WERI-Rb-1 (cell line): ENCODE results near the gene OTUB1.
A peak's percentile ranks its signal among the peaks of the same experiment; 100 is the strongest.

Source experiments
- DNase-seq: peaks from one replicate; pipeline ENCODE4 v3.0.0-alpha.2; 2020
- H3K27ac ChIP-seq: fragments of 250-450 bp; sonication (Bioruptor Pico); 2 replicates; pipeline ENCODE4 v1.5.1; 2020; ENCODE audit warnings: mild to moderate bottlenecking, moderate library complexity
- H3K27me3 ChIP-seq: fragments of 250-450 bp; sonication (Bioruptor Pico); 2 replicates; pipeline ENCODE4 v1.5.1; 2021; ENCODE audit warnings: mild to moderate bottlenecking, low read depth, moderate library complexity; ENCODE audit not compliant: insufficient read depth, severe bottlenecking
- H3K36me3 ChIP-seq: fragments of 250-450 bp; sonication (Bioruptor Pico); 2 replicates; pipeline ENCODE4 v1.5.1; 2020; ENCODE audit warnings: mild to moderate bottlenecking, moderate library complexity
- H3K4me3 ChIP-seq: 2 replicates; pipeline ENCODE4 v1.5.1; 2011; ENCODE audit warnings: low read depth, mild to moderate bottlenecking, control low read depth, low read length
- H3K9me3 ChIP-seq: fragments of 250-450 bp; sonication (Bioruptor Pico); 2 replicates; pipeline ENCODE4 v1.5.1; 2021; ENCODE audit warnings: mild to moderate bottlenecking, moderate library complexity; ENCODE audit not compliant: severe bottlenecking
- CTCF ChIP-seq: IDR thresholded peaks from 2 replicates; pipeline ENCODE4 v1.5.1; 2011; ENCODE audit warnings: low read depth, mild to moderate bottlenecking, control low read depth, inconsistent platforms, low read length

The OTUB1 gene, protein sequence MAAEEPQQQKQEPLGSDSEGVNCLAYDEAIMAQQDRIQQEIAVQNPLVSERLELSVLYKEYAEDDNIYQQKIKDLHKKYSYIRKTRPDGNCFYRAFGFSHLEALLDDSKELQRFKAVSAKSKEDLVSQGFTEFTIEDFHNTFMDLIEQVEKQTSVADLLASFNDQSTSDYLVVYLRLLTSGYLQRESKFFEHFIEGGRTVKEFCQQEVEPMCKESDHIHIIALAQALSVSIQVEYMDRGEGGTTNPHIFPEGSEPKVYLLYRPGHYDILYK

GRCh38 chr11:63986156-63986931 lies at the start of gene OTUB1:
TSS of gene OTUB1 (plus strand) at chr11:63986438. CDS start at chr11:63986457, 19 bp downstream.
- peak; percentile 96 for DNase-seq
- no peaks in the 10 kb centered on the region for H3K27me3 ChIP-seq
- H3K27ac ChIP-seq: peak within 1 kb of the TSS; percentile 81
- no peaks in the 10 kb centered on the region for H3K9me3 ChIP-seq
- TF ChIP-seq CTCF: no peak
- peak within 1 kb of the TSS; percentile 80 for H3K4me3 ChIP-seq
- H3K36me3 ChIP-seq: peaks cover 25% of the 10 kb centered on the region

GRCh38 chr11:63937713-63938478 lies 48.3 kb upstream of the OTUB1 start:
- Histone ChIP-seq H3K27me3 (no peaks in the 10 kb centered on the region), H3K36me3 (peaks cover 19% of the 10 kb centered on the region), H3K4me3 (peak overlapping the region; percentile 76), H3K9me3 (peaks cover 2% of the 10 kb centered on the region), H3K27ac (peak overlapping the region; percentile 65)
- 0 out of 2 replicates have a peak, but pooled peaks have one; percentile 15 for TF ChIP-seq CTCF
- DNase-seq: no peak

DNA sequence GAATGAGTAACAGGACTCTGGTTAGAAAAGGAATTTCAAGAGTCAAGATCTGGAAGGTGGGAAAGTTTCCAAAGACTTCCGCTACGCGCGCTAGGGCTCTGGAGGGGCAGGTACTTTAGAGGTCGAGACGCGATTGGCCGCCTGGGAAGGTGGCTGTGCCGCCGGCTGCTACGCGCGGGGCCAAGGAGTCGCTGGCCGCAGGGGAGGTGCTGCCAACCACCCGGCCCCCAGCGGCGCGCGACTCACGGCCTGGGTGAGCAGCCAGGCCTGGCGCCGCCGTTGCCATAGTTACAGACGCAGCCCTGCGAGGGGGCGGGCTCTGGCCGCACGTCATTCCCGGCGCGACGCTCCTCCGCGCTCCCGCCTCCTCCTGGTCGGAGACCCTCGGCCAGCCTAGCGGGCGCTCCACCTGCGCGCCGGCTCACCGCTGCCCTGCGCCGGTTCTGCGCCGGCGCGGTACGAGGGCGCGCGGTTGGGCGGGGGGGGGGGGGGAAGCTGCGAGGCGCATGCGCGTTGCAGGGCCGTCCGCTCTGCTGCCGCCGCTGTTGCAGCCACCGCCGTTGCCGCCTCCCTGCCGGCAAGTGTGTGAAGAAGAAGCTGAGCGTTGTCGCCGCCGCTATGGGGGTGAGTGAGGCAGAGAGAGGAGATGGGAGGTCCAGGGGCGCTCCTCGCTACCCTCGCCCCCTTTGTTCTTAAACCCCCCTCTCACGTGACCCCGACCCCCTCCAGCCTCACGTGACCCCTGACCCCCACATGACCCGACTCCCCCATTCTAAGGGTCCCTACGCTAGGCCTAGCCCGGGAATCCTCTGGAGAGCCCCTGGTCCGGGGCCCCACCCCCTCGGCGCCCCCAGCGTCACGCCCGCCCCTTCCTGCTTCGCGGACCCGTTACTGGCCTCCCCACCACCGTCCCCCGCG lies 47.5 kb upstream of the OTUB1 start, which contains the start of gene NAA40:
NAA40 (plus strand) TSS at position 524 of the 918 bp plus-strand sequence; CDS start at position 619, 95 bp downstream.
- DNase-seq: peak; percentile 97
- no peaks in the 10 kb centered on the region for H3K27me3 ChIP-seq
- peak within 1 kb of the TSS; percentile 95 for H3K27ac ChIP-seq
- H3K9me3 ChIP-seq: peaks cover 2% of the 10 kb centered on the region
- H3K4me3 ChIP-seq: peak within 1 kb of the TSS; percentile 76
- TF ChIP-seq CTCF: no peak
- peaks cover 19% of the 10 kb centered on the region for H3K36me3 ChIP-seq

- H3K36me3 ChIP-seq: peaks cover 19% of the 10 kb centered on the region
- no peaks in the 10 kb centered on the region for H3K9me3 ChIP-seq
- H3K27me3 ChIP-seq: no peaks in the 10 kb centered on the region
- peak overlapping the region; percentile 95 for H3K27ac ChIP-seq
- no peak for DNase-seq
- TF ChIP-seq CTCF: no peak
- peak overlapping the region; percentile 51 for H3K4me3 ChIP-seq
These were observed 46.8 kb upstream of the OTUB1 start for GRCh38 chr11:63939397-63939891.

- Histone ChIP-seq H3K4me3 (no peak overlapping the region), H3K36me3 (peaks cover 21% of the 10 kb centered on the region), H3K9me3 (no peaks in the 10 kb centered on the region), H3K27me3 (no peaks in the 10 kb centered on the region), H3K27ac (no peak overlapping the region)
- TF ChIP-seq CTCF: no peak
- no peak for DNase-seq
These were observed 45.5 kb upstream of the OTUB1 start for GRCh38 chr11:63940786-63941185.
